OCI-M2 (cell line): ENCODE results near the gene PRR5.
"Not testable (repeated sequence)": the region's sequence is repeated elsewhere in the genome, so short reads cannot be mapped to it uniquely, and the experiment has no call there.

ENCODE experiments used
- DNase-seq: peaks from one replicate; lab custom pipeline; 2025; ENCODE audit not compliant: unreplicated experiment; lab: John Stamatoyannopoulos, UW

Gene PRR5

DNA sequence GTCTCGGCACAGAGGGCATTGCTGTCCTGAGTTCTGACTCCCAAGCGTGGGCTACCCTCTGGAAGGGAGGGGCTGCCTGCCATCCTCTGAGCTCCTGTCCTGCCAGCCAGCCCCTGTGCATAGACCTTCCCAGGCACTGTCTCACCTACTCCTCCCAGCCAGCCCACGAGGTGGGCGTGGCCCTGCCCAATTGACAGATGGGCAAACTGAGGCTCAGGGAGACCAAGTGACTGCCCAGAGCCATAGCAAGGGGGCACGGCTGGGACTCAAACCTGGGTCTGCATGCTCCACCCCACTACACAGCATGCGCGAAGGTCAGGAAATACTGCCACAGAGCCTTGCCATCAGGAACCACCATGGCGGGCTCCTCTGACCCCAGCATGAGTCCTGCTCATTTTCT lies 29.4 kb upstream of the PRR5 start:
- DNase-seq = no peak

DNA sequence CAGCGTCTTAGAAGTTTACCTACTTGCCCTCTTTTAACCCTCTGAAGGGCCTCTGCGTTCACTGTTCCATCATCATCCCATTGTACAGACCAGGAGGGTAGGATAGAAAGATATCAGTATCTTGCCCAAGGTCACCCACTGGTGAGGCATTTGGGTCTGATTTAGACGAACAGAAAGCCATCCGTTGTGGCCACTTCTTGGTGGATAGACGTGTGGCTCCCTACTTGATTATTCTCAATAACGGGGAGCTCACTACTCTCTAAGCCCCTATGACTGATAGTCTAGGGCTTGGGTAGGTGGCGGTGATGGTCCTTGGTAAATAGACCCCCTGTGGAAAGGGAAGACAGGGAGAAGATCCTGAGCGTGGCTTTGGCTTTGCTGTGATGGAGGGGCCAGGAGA lies 28.6 kb upstream of the PRR5 start:
- no peak for DNase-seq

DNA sequence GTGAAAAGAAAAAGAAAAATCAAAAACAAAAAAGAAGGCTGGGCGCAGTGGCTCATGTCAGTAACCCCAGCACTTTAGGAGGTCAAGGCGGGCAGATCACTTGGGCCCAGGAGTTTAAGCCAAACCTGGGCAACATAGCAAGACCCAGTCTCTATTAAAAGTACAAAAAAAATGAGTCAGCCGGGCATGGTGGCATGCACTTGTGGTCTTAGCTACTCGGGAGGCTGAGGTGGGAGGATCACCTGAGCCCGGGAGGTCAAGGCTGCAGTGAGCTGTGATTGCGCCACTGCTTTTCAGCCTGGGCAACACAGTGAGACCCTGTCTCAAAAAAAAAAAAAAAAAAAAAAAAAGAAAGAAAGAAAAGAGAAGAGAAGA lies 26.0 kb upstream of the PRR5 start:
- DNase-seq = not testable (repeated sequence)

DNA sequence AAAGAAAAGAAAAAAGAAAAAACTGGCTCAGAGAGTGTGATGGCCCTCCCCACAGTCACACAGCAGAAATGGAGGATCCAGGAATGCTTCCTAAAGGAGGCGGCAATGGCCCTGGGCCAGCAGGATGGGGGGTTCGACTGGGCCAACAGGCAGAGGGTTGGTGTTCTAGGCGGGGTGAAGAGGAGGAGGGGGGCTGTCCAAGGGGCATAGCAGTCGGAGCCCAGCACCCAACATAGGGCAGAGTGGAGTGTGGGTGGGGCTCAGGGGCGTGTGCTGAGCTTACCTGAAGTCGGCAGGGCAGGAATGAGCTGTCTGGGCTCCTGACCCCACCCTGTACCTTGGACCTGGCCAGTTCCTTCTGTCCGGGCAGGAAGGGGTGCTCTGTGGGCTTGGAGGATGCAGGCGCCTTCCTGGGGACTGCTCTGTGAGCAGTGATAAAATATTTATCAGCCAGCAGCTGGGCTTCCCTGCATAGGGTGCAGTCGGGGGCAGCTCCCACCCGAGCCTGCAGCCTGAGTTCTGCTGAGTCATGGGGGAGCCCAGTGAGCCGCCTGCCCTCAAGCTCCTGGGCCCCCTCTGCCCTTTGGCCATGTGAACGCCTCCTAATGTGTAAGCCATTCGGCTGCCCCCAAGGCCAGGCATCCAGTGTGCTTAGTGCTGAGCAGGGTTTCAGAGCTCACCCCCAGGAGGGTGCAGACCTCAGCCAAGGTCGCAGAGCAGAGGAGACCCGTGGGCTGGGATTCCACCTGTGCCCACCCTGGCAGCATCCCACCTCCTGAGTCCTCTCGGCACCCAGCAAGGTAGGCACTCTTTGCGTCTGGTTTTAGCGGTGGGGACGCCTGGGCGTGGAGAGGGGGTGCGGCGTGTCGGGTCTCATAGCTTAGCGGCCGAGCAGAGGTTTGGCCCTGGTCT lies 25.3 kb upstream of the PRR5 start:
- DNase-seq = peak; percentile 27

DNA sequence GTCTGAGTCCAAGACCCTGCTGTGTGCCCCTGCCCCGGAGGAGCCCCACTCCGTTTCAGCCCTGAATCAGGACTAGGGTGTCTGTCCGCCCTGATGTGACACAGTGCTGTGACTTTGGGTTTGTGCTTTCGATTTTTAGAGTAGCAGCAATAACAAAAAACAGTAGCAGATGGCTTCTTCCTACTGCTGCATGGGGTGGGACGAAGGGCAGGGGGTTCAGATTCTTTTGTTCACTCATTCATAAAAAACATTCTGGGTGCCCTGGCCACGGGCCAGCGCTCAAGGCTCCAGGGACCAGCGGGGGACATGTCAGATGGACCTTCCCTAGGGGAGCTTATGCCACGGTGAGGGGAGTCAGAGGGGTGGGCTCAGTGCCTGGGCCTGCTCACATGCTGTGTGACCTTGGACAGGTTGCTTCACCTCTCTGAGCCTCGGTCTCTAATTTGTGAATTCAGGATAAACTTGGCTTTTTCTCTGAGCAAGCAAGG lies 24.6 kb upstream of the PRR5 start:
- no peak for DNase-seq

DNA sequence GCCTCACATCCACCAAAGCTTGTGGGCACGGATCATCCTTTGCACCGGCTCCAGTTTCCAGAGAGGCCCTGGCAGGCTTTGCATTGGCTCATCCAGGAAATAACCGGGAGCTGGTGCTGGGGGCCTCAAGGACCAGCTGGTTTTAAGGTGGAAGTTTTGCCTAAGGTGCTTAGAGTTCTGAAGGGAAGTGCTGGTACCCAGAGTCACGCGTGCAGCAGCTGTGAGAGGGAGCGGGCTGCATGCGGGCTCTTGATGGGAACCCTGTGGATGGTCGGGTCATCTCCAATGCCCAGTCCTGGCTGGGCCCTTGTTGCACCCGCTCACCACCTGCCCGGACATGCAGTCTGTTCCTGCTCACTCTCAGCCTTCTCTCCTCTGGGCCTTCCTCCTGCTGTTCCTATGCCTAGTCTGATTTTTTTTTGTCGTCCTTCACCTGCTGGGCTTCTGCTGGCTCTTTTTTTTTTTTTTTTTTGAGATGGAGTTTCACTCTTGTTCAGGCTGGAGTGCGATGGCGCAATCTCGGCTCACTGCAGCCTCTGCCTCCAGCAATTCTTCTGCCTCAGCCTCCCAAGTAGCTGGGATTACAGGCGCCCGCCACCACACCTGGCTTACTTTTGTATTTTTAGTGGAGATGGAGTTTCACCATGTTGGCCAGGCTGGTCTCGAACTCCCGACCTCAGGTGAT lies 24.0 kb upstream of the PRR5 start:
- no peak for DNase-seq

DNA sequence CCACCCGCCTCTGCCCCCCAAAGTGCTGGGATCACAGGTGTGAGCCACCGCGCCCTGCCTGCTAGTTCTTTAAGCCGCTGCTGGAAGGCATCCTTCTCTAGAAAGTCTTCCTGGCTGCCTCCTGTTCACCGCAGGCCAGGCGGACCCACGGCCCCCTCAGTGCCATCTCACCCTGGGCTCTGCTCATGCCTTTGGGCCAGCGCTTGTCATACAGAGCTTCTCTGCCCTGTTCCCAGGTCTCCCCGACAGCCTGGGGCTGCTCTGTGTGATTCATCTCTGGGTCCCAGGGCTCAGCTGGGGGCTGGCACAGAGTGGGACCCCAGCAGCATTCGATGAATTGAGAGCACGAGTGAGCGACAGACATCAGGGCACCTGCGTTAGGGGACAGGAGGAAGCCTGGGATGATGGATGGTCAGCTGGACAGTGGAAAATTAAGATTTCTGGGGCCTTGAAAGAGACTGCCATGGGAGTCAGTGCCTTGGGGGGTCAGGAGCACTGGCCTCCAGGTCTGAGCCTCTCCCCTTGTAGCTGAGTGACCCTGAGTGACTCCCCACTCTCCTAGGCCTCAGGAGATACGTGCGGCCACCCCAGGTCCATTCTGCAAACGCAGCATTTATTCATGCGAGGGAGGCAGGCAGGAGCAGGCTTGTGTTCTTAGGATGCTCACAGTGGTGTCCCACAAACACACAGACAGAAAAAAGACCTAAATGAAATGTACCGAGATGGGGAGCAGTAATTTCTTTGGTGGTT lies 23.3 kb upstream of the PRR5 start:
- no peak for DNase-seq

DNA sequence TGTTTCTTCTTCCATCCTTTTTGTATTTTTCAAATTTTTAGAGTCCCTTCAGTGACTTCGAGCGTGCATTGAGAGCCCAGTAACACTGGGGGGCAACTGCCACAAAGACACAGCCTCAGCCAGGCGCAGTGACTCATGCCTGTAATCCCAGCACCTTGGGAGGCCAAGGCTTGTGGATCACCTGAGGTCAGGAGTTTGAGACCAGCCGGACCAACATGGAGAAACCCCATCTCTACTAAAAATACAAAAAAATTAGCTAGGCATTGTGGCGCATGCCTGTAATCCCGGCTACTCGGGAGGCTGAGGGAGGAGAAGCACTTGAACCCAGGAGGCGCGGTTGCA lies 22.7 kb upstream of the PRR5 start:
- not testable (repeated sequence) for DNase-seq

DNA sequence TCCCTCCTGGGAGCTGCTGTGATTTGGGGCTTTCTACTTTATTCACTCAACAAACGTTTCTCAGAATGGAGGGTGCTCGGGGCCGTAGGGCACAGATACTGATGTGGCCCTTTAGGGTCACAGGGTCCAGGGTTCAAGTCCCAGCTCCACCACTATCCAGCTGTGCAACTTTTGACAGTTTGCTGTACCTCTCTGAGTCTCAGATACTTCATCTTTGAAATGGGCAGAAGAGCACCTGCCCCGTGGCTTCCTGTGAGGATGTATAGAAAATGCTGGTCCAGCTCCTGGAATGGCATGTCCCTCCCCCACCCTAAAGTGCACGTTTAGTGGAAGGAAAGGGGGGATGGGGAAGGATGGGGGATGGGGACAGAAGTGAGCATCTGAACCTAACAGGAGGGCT lies 21.9 kb upstream of the PRR5 start:
- no peak for DNase-seq

DNA sequence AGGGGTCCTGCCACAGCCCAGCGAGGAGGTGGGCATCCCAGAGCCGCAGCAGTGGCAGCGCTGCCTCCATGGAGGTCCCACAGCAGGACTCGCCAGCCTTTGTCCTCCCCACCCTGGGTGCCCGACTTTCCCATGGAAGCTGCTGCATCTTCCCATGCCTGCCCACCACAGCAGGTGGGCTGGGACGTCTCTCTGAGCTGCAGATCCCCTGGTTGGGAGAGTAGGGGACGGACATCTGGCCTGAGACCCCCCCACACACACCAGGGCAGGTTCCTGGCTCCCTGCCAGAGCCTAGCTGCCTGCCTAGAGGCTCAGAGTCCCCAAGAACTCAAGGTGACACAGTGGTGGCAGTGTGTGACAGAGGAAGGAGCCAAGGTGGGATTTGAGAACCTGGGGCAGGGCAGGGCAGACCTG lies 21.5 kb upstream of the PRR5 start:
- no peak for DNase-seq

DNA sequence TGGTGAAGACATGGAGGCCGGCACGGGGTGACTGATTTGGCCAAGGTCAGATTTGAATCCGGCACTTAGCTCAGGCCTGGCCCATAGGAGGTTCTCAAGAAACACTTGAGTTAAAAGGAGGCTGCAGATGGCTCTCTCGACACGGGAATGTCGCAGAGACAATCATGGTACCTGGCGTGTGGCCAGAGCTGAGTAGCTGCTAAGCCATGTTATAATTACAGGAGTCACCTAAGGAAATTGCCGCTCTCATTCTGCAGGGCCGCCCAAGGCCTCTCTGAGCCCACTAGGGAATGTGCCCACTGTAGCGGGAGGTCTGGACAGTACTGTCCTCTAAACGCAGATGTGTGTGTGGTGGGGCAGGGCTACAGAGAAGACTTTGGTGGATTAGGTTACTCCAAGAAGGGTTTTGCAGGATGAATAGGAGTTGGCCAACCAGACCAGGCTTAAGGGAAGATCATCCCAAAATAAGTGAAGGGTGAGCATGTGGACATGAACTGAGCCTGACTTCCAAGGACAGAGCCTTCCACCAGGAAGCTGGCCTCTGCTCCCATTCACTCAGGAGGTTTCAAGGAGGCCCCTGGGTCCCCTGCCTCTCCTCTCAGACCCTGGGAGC lies 19.3 kb upstream of the PRR5 start:
- DNase-seq = no peak

DNA sequence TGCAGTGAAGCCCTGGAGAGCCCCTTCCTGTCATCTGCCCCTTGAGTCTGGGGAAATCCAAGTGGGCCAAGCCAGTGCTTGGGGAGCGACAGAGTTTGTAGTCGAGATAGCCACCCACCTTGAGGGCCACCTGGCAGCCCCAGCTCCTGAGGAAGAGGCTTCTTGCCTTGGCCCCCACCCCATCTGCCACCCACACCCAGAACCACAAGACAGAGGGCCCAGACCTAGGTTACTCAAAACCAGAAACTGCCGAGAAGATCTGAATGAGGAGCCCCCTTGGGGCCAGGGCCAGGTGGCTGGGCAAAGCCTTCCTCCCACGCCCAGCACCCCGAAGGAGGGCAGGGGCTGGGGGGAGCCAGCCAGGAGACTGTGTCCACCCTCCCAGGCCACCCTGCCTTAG lies 18.8 kb upstream of the PRR5 start:
- DNase-seq = no peak

DNA sequence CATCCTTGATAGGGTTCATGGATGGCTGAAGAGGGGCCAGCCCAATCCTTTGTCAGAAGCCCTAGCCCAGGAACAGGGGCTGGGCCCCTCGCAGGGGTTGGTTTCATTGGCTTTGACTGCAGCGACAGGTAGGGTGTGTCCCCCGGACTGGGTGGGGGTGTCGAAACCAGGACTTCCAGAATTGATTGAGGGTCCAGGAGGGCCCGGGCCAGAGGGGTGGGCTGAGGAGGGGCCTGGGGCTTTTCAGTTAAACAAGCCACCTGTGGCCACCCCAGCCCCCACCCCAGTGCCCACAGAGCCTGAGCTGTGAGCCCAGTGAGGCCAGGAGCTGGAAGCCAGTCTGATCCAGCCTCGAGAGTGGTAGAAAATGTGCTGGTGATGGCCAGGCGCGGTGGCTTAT lies 18.1 kb upstream of the PRR5 start:
- no peak for DNase-seq

DNA sequence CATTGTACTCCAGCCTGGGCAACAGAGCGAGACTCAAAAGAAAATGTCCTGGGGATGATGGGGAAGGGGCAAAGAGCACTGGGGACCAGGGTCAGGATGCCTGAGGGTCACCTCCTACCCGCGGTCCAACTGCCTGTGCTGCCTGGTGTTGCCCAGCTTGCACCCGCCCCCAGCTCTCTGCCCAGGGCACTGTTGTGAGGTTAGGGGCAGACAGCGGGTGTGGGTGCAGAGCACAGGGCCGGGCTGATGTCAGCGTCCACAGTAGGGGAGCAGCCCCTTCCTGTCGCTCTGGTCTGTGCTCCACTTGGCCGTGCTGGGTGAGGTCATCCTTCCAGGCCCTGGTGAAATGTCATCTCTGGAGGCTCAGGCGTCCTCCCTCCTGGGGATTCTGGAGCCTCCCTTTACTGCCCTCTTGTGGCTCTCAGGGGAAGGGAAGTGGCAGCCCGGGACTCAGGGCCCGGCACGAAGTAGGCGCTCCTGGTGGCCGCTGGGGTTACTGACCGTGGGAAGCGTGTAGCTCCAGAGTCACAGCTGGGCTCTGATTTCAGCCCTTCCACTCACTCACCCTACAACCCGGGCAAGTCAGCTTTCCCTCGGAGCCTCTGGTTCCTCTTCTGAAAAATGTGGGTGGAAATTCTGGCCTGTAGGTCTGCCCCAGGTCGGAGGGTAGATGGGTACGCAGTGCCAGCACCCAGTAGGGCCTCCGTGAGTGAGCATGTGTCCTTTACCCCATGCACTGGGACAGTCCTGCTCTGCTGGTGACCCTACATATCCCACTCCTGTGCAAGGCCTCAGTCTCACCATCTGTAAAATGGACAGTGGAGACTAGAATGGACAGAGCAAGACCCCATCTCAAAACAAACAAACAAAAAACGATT lies 17.3 kb upstream of the PRR5 start:
- peak; percentile 31 for DNase-seq

DNA sequence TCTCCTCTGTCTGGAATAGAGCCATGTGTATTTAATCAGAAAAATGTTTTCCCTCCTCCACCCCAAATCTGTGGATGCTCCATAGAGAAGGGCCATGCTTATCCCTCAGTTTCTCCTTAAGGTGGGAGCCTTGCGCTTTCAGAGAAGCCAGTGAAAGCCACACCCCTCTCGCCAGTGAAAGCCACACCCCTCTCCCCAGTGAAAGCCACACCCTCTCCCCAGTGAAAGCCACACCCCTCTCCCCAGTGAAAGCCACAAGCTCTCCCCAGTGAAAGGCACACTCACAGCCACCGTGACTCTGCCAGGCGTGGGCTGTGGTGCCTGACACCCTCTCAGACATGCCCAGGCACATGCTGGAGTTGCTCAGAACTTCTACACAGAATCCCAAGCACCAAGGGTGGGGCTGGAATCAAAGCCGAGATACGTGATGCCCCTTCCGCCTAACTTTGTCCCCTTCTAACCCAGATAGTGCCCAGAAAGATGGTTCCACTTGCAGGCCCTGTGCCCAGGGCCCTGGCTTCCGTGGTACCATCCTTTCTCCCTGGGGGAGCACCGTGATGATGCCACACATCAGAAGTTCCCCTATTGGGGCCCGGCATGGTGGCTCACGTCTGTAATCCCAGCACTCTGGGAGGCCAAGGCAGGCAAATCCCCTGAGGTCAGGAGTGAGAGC lies 16.5 kb upstream of the PRR5 start:
- no peak for DNase-seq

DNA sequence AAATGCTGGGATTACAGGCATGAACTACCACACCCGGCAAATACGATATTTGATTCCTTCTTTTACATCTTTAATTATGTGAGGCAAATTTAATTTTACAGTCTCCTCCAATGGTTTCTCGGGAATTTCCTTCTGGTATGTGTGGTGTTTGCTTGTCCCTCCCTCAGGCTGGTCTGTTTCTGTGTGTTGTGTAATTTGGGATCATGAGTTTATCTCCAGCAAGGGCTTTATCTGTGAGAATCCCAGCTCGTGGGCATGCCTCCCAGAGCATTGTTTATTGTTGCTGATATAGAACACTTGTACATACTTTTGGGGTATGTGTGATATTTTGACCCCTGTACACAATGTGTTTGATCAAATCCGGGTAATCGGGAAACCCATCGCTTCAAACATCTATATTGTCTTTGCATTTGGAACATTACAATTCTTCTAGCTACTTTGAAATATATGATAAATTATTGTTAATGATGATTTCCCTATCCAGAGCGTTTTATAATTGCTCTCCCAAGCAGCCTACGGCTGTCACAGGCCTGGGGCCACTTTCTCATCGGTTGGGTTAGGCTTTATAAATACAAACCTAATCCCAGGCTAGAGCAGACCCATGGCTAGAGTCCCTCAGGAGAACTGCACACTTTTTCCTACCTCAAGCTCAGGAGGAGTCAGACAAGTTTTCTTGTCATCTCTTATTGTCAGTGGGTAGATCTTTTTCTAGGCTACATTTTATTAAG lies 15.0 kb upstream of the PRR5 start:
- DNase-seq = no peak

DNA sequence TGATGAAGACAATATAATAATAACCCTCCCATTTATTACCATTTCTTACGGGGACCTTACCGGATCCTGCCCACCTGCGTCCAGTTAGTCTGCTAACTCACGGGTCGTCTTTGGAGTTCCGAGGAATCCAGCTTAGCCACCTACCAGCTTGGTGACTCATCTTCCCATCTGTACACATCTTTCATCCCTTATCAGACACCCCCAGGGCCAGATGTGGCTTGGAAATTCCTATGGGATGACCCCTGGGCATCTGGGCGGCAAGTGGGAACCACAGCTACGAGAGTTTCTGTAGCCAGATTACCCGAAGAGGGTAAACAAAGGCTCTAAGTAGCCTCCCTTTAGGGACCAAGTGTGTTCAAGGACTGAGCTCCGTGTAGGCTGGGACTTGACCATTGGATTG lies 12.8 kb upstream of the PRR5 start:
- DNase-seq = no peak

DNA sequence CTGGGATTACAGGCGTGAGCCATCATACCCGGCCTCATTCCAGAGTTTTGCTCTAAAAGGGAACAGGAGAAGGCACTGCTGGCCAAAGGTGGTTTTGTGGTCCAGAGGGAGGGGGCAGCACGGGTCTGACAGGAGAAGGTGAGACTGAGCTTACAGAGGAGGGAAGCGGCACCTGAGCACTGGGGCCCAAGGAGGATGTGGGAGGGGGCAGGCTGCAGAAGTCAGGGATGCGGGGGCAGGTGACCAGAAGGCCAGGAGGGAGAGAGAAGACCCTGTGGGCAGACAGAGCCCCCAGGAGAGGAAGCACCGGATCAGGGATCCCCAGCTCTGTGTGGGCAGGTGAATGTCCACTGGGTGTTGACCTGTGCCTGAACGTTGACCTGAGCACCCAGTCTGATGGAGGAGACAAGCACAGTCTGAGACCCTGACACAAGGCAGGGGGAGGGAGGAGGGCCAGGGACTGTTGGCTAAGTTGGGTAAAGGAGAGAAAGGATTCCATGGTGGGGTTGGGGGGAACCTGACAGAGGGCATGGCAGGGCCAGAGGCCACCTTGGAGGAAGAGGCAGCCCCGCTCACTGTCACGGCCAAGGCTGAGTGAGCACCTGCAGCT lies 12.0 kb upstream of the PRR5 start:
- no peak for DNase-seq
